NCI-H2171 (cell line): Measurements from ENCODE around the gene SLC16A12.

ENCODE experiments used
- DNase-seq: peaks from one replicate; lab custom pipeline; 2025; lab: John Stamatoyannopoulos, UW

The SLC16A12 gene

DNA sequence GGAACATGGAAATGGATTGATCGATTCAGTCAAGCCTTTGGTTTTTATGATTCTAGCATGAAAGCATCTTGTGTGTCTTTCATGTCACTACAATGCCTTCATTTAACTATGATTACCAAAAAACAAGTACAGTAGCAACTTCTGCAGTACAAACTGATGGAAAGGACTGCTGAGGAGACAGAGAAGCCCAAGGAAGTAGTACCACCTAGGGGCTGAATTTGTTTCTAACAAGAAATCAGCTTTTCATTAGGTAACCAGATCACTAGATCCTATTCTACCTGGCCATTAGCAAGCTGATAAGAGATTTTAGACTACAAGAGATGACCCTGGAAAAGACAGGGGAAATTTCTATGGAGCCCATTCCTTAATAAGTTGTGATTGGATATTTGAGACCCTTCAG, 146.1 kb downstream of the SLC16A12 start:
- DNase-seq: no peak

DNA sequence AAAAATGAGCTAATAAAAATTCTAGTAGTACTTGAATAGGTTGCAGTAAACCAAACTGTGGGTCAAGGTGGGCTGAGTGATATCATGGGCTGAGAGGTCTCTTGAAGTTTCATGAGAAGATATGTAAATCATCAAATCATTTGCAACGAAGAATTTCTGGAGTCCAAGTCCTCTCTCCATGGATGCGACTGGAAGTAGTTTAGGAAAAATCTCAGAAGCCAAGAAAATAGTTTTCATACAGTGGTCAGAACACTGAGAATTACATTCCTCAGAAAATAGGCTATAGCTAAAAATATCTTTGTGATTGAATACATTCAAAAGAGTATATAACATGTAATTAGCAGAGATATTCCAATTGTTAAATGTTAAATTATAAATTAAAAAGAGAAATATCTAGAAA, 146.6 kb downstream of the SLC16A12 start:
- no peak for DNase-seq

DNA sequence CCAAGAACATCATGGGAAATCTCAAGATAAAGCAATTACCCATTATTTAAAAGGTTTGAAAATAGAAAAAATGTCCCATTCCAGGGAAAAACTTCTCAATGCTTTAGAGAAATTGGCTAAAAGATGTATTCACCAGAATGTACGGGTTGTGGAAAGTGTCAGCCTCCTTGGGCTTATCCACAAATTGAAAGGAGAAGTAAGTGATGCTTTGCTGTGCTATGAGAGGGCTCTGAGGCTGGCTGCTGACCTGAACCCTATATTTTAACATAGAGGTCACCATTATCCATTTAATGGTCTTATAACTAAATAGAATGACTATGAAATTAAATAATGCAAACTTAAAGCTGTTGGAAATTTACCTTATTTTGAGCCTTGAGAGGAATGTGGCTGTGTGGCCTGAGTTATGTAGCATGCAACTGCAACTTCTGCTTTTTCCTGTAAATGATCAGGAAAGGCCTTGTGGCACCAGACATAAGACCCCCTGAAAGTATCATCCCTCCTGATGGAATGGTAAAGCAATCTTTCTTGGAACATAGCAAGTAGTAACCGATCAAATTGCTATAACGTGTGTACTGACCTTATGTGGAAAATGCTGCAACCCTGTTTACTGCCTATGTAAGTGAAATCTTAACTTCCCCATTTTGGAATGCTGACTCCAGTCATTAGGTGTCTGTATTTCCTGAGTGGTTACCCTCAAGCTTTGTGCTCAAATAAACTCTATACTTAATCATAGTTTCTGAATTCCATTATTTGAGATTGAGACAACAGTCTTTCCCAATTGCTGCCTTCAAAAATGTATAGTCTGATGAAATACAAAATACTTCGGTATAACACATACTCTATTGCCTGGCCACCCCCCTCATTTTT, 150.7 kb downstream of the SLC16A12 start:
- DNase-seq: no peak

DNA sequence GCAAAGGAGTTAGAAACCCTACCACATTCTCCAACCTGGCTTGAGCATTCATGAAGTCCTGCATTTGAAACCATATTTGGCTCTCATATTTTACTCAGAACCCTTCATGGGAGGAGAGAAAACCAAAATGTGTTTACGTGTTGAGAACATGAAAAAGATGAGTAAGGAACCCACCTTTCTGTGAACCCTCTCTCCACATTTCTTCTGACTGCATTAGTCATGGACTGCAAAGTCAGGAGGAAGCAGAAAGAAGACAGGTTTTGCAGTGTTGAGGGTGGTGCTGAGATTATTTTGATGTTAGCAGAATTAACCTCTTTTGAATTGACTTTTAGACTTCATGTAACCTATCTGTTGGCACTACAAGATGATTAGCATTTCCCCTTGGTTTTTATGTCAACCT, 152.6 kb downstream of the SLC16A12 start:
- DNase-seq: no peak
